Measurements from ENCODE around the gene KLRC1.
"Not testable (repeated sequence)": the region's sequence is repeated elsewhere in the genome, so short reads cannot be mapped to it uniquely, and the experiment has no call there.

KLRC1 gene

DNA sequence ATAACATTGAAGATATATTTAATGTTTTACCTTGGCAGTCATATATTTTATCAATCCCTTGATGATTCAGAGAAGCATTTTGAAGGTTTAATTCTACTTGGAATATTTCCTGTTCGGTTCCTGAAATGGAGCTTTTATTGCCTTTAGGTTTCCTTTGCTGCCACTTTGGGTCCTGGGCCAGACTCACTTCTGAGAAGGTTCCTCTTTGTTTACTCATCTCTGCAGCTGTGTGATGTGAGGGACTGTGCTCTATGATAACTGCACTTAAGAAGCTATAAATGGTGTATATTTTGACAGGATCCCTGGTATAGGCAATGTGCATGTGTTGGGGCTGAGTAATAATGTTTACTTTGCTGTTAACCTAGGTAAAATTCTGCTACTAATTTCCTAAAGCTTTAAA is 32.8 kb downstream of the KLRC1 start, which contains the start of gene KLRC3:
Gene KLRC3 (minus strand): TSS at position 262 of the 400 bp plus-strand sequence. CDS start 45 bp downstream, at position 217.
- not testable (repeated sequence) for DNase-seq

- DNase-seq, result no peak
These were observed 43.8 kb downstream of the KLRC1 start, which contains the start of gene KLRC4 for GRCh38 chr12:10409392-10409791. TSS of gene KLRC4 (minus strand) at chr12:10409757. CDS start at chr12:10409575, 182 bp downstream.

GRCh38 chr12:10408842-10409241 is 44.3 kb downstream of the KLRC1 start:
- no peak for DNase-seq

DNA sequence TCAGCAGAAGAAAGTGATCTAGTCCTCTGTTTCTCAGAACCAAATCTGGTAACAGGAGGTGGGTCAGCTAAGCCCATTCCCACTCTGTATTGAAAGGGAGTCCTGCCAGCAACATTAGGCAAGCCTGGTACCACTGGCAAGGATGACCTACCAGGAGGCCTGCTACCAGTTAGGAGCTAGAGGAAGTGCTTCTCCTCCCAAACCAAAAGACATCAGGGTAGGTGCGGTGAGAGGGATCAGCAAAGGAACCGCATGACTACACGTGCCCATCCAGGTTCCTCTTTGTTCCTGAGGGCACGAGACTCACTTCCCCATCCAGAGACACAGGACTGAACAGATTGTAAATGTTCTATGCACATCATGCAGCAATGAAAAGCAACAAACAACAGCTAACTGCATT is 46.5 kb downstream of the KLRC1 start:
- no peak for DNase-seq

DNA sequence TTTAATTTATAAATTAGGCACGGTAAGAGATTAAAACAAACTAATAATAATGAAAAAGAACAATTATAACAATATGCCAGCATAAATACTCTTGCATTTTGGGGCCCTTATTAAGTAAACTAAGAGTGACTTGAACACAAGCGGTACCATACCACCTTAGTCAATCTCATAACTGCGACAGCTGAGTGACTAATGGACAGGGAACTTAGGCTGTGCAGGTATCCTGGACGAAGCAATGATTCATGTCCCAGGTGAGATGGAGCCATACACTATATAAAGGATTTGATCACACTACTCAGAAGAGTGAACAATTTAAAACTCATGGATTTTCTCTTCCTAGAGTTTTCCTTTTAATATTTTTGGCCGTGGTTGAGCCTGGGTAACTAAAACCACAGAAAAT is 47.9 kb downstream of the KLRC1 start:
- no peak for DNase-seq

GRCh38 chr12:10404798-10405197 is 48.4 kb downstream of the KLRC1 start:
- DNase-seq, result no peak

- DNase-seq, result no peak
These were observed 52.3 kb downstream of the KLRC1 start for GRCh38 chr12:10400829-10401228.

GRCh38 chr12:10398168-10398567 is 55.0 kb downstream of the KLRC1 start:
- DNase-seq, result no peak

DNA sequence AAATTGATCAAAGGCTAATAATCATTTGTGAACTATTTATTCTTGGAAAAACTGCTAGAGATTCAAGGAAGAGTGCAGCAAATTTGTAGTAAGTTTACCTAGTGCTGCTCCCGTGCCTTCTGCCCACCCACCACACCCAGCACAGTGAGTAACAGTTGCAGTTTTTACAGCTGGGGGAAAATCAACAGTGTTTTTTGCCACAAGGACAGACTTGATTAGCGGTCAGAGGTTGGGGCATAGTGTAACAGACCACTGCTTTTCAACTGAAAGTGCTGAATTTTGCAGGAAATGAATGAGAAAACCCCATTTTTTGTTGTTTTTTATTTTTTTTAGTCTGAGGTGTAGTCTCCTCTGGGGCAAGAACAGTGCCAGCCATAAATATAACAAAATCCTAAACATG is 55.9 kb downstream of the KLRC1 start:
- no peak for DNase-seq

GRCh38 chr12:10396176-10396575 is 57.0 kb downstream of the KLRC1 start:
- not testable (repeated sequence) for DNase-seq

Measured in fibroblast of skin of right biceps (primary cell).